GM18511 (cell line): ENCODE measurements around the gene AQR.

Source experiments
- ATAC-seq: cut with Tn5 transposase; IDR thresholded peaks from one replicate; pipeline ENCODE4 v1.9.1; 2021; ENCODE audit warnings: mild to moderate bottlenecking, moderate library complexity; ENCODE audit not compliant: unreplicated experiment

The AQR gene

GRCh38 chr15:34883633-34884032 is 85.9 kb downstream of the AQR start:
- no peak for ATAC-seq

- no peak for ATAC-seq
Measured at GRCh38 chr15:34883042-34883441, 86.5 kb downstream of the AQR start.

DNA sequence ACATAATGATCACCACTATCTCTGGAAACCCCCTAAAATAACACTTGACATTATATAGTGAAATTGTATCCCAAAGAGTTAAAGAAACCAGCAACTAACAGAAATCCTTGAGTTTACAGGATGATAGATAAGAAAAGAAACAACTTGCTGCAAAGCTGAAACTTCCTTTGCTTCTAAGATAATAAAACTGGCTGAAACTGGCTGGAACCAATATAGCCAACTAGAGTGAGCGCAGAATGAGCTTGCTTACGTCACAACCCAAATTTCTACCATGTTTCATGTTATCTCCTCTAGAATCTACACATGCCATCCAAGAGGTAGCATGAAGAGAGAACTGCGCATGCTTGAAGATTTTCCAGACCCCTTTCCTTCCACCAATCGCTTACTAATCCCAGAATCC is 90.4 kb downstream of the AQR start:
- ATAC-seq, result no peak

- ATAC-seq, result no peak
Measured at GRCh38 chr15:34876640-34877039, 92.9 kb downstream of the AQR start.

DNA sequence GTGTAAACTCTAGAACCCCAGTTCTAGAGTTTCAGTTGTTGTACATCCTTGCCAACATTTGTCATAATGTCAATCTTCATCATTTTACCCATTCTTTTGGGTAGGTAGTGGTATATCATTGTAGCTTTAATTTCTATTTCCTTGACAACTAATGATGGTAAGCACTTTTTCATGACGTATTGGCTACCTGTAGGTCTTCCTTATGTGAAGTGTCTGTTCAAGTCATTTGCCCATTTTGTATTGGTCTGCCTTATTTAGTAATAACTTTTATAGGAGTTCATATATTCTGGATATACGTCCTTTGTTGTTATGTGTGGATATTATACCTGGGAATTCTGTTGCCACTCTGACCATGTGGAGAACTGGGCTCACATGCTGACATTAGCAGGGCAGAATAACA is 100.4 kb downstream of the AQR start:
- no peak for ATAC-seq

DNA sequence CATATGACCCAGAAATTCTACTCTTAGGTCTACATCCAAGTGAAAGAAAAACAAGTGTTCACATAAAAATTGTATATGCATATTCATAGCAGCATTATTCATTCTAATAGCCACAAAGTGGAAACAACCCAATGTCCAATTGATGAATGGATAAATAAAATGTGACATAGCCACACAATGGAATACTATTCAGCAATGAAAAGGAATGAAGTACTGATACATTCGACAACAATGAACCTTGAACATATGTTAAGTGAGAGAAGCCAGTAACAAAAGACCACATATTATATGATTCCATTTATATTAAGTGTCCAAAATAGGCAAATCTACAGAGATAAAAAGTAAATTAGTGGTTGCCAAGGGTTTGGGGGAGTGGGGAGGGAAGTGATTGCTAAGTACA is 104.0 kb downstream of the AQR start:
- ATAC-seq, result no peak

- no peak for ATAC-seq
Measured at GRCh38 chr15:34861214-34861613, 108.3 kb downstream of the AQR start.

DNA sequence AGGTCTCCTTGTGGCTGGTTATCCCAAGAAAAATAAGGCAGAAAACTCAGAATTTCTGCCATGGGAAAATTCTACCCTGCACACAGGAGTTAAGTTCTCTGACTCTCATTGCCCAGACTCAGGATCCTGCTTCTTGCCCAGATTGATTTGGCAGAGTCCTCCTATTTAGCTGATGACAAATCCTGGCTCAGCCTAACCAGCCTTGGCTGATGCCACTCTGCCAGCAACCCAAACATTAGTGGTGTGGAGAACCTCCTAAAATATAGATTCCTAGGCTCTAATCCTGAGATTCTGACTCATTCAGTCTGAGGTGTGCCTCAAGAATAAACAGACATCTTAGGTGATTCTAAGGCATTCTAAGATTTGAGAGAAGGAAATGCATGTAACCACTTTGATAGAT is 113.6 kb downstream of the AQR start:
- ATAC-seq, result no peak

DNA sequence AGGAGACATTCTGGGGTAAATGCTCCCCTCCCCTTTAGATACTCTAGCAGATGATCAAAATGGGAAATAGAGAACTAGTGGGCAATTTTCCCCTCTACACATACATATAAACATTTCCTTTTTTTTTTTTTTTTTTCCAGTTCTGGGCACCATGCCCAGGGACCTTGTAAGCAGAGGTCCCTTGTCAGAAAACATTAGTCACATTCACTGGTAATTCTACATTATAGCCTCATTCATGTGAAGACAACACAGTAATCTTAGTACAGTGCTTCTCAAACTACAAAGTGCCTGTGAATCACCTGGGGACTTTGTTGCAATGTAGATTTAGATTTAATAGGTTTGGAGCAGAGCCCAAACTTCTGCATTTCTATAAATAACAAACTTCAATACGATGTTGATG is 114.1 kb downstream of the AQR start:
- no peak for ATAC-seq

DNA sequence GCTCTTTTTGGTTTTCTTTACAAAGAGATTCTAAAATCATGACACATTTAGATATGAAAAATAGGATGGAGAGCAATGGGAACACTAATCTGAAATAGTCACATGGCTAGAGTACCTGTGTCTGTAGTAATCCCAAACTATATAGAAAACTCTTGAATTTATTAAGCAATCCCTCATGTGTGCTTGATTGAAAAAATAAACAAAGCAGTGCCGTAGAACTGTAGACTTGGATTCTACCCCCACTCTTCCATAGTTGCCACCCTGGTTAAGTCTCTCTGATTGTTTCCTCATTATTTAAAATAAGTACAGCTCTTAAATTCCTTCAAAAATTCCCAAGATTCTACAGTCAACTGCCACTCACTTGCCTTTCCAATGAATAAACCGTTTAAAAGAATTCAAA is 115.3 kb downstream of the AQR start:
- ATAC-seq, result no peak

DNA sequence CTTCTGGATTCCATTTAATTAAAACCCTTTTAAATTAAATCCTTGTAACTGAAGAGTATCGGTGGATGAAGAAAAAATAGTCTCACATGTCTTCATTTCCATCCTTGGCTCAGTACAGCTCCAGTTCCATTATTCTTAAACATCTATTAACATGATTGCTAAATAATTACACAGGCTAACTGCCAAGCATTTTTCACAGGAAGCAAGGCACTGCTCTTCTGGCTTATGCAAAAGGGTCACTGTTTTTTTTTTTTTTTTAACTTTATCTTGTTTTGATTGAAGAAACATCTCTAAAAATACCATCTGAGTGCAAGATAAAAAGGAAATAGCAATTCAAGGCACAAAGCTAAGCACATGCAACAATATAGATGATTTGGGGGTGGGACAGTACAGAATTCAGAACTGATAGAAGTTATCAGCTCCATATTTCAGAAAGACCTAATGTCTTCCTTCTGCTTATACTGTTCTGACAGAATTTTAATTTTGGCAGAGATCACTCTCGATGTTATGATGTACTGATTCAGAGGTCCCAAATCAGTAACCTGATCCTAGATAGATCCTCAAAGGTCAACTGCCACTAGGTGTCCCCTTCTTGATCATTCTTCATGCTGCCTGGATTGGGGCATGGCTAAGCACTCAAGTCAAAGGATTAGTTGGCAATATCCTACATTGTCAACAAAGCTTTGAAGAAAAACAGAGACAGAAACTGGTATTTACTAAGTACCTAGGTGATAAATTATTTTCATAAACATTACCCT is 116.4 kb downstream of the AQR start:
- no peak for ATAC-seq

- no peak for ATAC-seq
Measured at GRCh38 chr15:34851751-34852150, 117.8 kb downstream of the AQR start.

DNA sequence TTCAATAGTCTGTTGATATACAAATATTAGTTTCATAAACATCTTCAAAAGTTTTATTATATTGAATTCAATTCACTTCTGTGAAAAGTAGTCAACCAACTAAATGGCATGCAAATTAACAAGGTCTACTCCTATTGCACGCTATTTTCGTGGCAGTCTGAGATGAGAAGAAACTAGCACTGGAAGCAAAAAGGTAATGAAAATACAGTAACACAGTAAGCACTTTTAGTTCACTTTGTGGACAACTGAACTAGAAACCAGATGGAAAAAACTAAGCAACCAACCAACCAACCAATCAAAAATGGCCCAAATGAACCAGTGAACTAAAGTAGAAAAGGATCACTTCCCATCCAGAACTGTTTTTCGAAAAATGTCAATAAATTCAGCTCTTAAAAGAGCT is 118.5 kb downstream of the AQR start:
- no peak for ATAC-seq

DNA sequence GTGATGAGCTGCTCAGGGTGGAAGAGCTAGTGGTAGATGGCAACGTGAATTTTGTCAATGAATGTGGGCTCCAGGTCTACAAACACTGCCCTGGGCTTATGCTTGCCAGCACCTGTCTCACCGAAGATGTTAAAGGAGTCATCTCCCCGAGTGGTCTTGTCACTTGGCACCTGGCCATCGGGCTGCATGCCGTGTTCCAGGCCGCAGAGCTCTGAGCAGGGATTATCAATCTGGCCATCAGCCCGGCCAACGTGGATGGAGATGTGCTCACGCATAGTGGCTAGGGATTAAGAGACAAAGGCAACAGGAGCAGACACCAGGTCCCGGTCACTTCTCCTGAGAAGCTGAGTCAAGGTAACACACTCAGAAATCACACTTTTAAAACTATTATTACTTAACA is 119.4 kb downstream of the AQR start:
- ATAC-seq, result no peak

GRCh38 chr15:34849364-34849959 is 120.1 kb downstream of the AQR start:
- no peak for ATAC-seq

DNA sequence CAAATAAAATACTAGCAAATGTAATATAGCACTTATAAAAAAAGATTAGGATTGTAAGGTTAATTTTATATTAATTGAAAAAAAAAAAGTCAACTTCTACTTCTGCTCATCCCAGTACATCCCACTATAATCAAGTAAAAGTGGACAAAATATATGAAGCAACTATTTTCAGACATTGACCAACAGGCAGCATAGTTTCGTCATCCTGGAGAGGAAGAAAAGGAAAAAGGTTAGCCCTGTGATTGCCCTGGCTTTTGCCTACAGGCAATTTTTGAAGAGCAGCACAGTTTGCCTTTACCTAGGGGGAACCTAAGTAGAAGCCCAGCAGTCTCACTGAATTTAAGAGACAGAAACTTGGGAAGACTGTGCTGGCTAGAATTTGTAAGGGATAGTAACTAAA is 121.9 kb downstream of the AQR start:
- no peak for ATAC-seq

DNA sequence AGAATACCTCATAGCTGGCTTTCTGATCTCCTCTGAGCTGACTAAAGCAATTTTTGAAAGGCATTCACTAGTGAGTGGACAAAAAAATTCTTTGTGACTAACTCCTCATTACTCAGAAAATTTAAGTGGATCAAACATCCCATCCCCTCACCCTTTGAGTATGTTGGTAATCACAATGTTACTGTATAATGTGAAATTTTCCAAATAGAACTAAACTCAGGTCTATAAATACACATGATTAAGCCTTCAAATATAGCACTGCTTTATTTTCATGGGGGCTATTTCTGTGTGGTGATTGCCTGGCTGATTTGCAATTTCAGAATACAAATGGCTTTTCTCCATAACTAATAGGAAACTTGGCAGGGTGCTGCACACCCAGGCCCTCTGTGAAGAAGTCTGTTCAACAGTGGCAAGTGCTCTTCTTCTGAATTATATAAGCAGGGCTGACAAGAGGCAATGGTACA is 128.2 kb downstream of the AQR start:
- no peak for ATAC-seq

- ATAC-seq, result no peak
Measured at GRCh38 chr15:34838282-34838681, 131.3 kb downstream of the AQR start.

- no peak for ATAC-seq
Measured at GRCh38 chr15:34837246-34838016, 132.1 kb downstream of the AQR start.

DNA sequence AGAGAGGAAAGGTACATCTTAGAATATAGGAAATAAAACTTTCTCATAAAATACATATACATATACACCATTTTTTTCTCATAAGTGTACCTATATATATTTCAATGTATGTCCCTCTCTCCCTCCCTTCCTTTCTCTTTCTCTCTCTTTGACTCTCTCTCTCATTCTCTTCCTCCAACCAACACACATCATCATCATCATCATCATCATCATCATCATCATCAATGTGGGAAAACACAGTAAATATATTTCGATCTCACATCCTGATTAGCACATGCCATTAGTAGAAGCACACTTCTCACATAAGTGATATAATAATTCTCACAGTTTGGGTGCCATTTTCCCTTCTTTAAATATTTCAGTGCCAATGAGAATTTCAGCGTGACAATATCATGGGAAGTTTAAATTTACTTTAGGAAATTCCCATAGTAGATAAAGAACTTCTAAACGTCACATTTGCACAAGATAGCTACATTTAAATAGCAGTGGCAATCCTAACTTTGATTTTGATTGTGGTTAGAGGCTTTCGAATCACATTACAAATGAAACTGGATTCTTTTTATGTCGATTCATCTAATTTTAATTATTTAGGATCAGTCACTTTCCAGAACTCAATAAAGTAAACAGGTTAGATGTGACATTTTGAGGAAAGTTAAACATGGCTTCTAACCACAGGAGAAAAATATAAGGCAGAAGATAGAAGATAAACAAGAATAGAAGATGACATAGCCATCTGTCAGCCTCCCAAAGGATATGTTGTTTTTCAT is 141.2 kb downstream of the AQR start:
- ATAC-seq, result no peak

DNA sequence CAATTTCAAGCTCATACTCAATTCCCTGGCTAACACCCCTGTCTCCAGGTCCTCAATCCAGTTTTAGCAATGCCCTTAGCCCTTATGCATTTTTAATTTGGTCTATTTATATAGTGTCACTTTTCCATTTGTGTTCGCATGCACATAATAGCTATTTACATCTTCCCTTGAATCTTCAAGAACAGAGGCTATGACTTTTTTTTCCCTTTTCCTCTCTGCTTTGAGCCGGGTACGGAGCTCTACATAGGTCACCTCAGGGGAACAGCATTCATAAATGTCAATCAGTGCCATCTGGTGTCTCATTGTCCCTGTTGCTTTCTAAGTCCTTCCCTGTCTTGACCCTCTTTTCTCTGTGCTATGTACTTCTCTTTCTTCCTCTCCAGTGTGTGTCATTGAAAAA is 147.7 kb downstream of the AQR start:
- ATAC-seq, result no peak
